Kidney capillary endothelial cell (primary cell): ENCODE results near the gene SDK2.
A peak's percentile ranks its signal among the peaks of the same experiment; 100 is the strongest.

Experiments used
- DNase-seq: peaks from one replicate; pipeline ENCODE4 v3.0.0-alpha.2; 2018; ENCODE audit warnings: low spot score

SDK2 gene

DNA sequence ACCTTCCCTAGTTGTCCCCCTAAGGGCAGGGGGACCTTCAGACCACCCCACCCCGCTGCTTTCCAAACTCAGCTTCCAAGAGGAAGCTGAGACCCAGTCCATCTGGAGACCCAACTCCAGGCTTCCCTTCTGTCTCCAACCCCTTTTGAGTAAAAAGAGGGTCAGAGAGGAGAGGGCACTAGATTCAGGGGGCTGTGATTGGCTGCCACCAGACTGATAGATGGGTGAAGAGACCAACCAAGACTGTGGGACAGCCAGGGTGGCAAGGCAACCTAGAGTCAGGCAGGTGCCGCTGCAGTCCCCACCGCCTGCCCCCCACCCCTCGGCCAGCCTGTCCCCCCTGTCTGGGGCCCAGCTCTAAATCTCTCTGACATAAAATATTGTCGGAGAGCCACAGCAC lies 92.5 kb downstream of the SDK2 start:
- no peak for DNase-seq

DNA sequence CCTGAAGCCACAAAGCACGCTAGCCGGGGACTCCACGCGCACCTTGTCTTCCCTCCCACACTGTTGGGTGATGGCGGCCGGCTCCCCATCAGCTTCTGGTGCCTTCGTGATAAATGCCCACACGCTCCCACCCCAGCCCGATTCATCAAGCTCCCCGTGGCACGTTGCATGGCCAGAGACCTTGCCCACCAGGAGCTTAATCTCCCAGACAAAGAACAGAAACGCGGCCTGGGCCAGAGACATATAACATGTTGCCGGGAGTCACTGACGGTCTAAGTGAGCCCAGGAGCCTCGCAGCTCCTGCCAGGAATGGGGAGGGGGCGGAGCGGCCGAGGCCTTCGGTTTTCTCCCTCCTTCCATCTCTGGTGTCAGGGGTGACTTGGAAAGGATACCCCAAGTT lies 93.1 kb downstream of the SDK2 start:
- DNase-seq = no peak

DNA sequence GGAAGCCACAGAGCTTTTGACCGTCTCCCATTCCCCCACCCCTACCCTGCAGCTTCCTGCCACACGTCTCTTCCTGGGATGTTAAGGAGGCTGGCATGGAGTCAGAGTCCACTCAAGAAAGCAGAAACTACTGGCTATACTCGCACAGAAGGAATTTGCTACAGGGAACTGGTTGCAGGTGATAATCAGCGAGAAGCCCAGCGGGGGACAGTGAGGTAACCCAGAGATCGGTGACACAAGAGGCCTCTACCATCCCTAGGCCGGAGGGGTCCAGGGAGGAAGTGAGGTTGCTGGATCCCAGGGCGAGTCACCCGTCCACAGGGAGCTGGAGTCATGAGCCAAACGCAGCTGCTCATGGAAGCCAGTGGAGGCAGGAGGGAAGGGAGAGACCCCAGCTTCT lies 93.7 kb downstream of the SDK2 start:
- DNase-seq = no peak

DNA sequence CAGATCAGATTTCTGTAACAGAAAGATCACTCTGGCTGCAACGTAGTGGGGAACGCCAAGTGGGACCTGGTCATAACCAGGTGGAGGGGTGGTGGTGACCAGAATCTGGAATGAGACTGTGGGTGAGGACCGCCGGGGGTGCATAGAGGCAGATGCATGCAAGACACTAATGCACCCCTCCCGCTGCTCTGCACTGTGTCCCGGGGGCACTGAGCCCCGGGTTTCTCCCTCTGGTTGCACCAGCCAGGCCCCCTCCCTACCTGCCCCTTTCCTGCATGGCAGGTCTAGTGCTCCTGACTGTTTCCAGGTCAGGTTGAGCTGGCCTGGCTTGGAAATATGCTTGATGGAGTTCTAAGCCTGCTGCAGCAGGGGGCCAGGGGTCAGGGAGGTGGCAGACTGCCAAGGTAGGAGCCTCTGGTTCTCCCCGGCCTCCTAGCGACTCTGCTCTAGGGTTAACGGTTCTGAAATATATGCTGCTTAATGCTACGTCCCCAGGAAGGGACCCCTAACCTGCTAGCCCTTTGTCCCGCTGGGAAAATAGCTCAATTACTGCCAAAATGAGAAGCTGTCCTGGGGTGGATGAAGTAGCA lies 94.3 kb downstream of the SDK2 start:
- DNase-seq = no peak

DNA sequence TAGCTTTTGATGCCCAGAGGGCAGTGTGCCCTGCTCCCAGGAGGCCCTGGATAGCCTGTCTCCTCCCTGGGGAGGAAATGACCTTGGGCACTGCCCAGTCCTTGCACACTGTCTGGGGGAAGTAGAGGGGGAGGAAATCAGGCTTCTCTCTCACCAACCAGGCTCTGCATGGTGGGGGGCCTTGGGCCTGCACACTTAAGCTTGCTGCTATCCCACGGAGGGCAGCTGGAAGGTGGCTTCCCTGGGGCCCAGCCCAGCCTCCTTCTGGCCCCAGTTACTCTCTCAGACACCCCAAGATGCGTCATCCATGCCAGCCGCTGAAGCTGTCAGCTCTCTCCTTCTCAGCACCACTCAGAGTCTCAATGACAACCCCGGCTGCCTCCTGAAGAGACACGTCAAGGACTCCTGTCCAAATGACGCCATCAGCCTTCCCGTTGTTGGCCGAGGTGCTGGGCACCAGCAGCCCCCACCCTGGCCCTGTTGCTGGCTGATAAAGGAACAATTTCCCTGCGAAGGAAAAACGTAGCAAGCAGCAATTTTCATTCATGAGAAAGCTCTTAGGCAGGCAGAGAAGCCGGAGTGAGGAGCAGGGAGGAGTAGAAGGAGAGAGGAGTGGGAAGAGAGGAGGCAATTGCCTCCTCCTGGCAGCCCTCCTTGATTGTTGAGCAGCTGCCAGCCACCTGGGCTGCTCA lies 95.5 kb downstream of the SDK2 start:
- no peak for DNase-seq

DNA sequence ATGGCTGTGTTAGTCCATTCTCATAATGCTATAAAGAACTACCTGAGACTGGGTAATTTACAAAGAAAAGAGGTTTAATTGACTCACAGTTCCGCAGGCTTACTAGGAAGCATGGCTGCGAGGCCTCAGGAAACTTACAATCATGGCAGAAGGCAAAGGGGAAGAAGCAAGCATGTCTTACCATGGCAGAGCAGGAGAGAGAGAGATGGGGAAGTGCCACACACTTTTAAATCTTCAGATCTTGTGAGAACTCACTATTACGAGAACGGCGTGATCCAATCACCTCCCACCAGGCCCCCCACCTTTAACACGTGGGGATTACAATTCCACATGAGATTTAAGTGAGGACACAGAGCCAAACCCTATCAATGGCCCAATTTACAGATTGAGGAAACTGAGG lies 96.5 kb downstream of the SDK2 start:
- DNase-seq = no peak

DNA sequence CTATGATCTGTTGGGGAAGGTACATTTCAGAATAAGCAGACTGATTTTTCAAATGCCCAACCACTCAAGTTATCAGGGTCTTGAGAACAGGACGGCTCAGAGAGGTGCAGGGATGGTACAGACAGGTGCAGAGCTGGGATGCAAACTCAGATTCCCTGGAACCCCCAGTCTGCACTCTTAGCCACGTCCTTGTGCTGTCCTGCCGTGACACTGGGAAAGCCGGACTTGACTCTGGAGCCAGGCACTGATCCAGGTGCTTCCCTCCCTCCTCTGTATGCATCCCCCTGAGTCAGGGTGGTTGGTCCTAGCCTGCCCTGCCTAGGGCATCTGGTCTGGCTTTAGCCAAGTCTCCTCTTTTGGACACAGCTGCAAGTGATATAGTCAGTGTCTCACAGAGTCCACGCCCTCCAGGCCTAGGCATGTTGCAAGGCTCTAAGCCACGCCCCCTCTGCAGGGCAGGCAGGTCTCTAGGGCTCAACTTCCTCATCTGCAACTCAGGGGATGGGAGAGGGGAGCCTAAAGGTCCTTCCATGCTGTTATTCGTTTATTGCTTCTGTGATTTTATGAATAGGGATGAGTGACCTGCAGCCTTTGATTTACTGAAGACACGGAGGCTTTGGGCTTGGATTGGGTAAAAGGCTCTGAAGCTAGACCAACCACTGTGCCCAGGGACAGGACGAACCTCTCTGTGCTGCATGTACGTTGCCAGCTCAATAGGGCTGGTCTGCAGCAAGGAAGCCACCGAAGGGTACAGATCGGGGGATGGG lies 97.3 kb downstream of the SDK2 start:
- DNase-seq = no peak

DNA sequence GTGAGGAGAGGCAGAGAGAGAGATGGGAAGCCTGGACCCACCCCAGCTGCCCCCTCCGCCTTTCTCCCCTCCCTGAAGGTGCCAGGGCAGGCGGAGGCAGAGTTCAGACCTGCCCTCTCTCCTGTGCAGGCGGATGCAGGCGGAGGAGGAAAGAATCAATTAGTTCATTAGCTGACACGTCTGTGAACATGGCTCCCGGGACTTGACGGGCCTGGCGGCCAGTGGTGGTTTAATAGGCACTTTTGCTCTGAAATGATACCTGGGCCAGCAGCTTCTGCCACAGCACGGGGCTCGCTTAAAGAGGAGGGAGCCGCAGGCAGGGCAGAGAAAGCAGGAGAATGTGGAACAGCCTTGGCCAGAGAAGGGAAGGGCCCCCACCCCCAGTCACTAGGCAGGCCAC lies 98.1 kb downstream of the SDK2 start:
- DNase-seq = no peak

DNA sequence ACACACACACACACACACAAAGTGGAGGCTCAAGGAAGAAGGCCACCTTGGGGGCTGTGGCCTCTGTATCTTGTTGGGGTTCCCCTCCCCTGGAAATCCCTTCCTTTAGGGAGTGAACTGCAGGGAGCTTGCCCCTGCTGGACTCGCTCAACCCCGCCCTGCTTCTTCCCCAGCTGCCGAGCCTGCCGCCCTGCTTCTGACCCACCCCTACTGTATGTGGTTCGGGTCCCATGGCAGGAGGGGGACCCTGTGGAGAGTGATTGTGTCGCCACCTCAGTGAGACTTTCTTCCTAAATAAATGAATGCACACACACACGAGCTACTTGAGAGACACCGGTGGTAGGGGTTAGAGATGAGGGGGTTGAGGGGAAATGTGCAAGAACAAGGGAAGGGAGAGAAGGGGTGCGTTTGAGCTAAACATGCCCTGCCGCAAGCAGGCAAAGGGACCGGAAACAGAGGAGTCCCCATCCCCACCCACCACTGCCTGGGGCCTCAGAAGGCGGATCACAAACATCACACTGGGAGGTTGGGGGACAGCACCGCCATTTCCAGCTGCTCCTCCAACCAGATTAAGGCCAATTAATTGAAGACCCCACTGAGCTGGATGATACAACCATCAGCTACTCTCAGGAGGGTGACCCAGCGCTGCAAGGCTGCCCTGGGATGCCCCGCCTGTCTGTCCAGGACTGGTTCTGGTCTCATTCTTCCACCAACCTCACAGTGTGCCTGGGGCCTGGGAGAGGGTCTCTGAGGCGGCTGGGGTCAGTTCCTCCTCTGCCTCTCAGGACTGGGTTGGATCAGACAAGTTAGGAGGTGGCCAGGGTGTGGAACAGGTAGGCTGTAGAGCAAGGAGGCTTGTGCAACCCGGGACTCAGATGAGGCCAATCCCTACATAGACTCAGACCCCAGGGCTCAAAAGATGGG lies 98.9 kb downstream of the SDK2 start:
- DNase-seq = no peak

DNA sequence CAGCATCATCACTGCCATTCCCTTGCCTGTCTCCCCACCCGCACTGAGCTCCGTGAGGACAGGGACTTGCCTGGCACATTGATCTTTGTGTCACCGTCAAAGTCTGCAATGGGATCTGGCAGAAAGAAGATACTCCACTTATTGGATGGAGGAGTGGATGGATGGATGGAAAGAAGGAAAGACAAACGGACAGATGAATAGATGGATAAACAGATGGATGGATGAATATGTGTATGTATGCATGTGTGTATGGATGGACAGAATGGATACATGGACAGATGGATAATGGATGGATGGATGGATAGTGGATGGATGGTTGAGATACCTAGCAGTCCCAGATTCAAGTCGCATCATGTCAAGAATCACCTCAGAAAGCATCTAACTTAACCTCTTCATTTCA lies 99.9 kb downstream of the SDK2 start:
- DNase-seq = no peak

DNA sequence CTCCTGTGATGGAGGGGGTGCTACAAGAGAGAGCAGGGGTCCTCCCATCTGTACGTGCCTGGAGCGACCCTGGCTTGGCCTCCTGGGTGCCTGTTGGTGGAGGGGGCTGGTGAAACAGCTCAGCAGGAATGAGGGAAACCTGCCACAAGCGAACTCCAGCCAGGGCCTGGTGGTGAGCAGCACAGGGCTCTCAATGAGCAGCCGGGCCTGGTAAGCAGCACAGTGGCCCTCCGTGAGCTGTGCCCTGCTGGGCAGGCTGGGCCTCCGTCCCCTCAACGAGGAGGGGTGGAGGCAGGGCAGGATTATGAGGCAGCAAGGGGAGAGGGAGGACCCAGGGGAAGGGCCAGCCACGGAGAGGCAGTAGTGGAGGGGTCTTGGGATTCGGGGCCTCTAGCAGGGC lies 101.9 kb downstream of the SDK2 start:
- DNase-seq = no peak

DNA sequence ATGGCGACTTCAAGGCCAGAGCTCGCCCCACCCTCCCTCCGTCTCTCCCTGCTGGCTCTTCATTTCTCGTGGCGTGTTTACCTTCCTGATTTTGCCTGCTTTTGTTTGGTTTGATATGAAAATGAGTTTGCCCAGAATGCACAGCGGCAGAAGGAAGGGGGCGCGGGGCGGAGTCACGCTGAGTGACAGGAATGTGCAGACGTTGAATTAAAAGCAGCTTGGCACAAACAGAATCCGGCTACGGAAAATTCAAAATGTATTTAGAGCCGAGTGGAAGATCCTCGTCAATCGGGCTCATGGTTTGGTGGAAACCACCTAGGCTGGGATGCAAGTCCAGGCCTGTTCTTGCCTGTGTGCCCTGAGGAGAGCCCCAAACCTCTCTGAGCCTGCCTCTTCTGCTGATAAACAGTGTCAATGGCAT lies 102.7 kb downstream of the SDK2 start:
- no peak for DNase-seq

DNA sequence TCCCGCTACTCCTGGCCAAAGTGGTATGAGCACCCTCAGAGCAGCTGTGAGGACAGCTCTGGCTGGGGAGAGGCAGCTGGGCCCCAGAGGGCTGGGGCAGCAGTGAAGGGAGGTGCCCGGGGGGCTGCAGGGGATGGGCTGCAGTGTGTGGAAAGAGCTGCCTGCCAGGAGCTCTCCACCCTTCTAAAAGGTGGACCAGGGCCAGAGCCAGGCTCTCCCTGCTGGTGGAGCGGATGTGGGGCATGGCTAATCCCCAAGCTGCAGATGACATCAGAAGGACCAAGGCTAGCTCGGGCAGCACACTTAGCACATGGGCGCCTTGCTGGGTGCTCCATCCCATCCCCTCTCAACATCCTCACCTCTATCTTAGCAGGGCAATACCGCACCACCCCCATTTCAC lies 103.1 kb downstream of the SDK2 start:
- DNase-seq = no peak

DNA sequence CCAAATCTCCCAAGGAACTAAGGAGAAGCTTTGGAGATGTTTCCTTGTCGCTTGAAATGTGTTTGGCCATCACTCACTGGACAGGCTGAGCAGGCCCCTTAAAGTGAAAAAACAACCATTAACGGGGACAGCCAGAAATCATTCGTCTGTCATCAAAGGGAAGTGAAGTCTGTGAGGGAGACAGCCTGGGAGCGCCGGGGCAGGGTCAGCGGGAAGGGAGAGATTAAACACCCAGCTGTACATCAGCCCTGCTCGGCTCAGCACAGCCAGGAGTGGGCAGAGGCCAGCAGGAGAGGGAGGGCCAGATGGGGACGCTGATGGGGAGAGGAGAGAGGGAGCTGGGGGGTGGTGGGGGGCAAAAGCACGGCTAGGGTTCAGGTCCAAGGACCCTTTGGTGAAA lies 105.1 kb downstream of the SDK2 start:
- DNase-seq = no peak

DNA sequence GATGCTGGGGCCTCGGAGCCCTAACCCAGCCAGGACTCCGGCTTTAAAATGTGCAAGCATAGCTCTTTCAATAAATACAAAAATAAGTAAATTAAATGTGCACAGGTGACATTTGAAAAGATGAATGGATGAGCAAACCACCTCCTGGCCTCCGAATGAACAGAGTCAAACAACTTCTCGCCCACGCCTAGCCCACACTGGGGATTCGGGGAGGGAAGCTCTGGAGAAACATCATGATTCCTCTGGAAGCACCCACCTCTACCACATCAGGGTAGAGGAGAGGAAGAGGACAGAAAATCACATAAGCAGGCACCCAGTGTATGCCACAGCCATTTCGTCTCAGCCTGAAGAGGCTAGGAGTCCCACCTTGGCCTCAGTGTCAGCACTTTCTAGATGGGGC lies 105.8 kb downstream of the SDK2 start:
- DNase-seq = no peak

DNA sequence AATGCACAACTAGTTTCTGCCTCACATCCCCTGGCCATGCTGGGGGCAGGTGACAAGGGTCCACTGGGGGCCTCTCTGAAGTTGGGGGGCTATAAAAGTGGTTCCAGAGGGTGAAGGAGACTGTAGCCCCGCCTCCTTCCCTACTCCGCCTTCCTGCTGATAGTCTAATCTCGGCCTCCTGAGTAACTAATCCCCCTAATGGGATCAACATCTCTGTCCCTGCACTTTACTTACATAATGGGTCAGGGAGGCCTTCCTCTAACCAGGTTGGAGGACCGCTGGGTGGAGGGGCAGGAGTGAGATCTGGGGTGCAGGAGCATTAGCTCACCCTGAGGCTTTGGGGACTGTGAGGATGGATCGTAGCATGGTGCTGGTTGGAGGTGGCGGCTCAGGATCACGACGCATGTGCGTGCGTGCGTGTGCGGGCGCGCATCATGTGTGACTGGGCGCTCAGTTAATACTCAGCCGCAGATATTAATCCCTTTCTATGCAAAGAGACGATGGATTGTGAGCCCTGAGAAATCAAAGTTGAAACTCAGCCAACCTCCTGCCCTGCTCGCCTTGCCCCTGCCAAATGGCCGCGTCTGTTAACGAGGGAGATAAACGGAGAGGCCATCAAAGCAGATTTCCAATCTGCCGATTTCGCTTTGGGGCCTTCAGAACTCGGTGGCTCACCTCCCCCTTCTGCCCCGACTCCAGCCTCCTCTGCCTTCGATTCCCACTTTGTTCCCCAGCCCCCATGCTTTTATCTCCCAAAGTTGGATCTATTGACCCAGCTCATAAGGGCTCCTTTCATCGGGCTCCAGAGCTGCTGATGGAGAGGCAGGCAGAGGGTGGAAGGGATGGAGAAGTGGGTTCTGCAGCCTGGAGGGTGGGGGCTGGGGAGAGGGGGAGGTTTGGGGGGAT lies 107.3 kb downstream of the SDK2 start:
- DNase-seq = no peak

DNA sequence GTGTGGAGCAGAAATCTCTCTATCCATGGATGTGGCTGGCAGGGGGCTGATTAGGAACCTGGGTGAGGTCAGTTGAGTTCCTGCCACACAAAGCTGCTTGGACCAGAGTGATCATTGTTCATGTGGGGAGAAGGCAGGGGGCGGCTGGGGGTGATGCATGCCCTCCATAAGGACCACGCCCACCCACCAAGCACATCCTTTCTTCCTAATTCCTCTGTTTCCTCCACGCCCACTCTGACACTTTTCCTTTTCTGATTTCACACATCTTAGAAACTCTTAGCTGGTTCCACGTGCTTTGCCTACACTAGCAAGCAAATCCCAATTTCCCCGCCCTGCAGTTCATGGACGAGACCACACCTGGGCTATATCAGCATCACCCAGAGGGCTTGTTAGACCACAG lies 108.5 kb downstream of the SDK2 start:
- DNase-seq = no peak

DNA sequence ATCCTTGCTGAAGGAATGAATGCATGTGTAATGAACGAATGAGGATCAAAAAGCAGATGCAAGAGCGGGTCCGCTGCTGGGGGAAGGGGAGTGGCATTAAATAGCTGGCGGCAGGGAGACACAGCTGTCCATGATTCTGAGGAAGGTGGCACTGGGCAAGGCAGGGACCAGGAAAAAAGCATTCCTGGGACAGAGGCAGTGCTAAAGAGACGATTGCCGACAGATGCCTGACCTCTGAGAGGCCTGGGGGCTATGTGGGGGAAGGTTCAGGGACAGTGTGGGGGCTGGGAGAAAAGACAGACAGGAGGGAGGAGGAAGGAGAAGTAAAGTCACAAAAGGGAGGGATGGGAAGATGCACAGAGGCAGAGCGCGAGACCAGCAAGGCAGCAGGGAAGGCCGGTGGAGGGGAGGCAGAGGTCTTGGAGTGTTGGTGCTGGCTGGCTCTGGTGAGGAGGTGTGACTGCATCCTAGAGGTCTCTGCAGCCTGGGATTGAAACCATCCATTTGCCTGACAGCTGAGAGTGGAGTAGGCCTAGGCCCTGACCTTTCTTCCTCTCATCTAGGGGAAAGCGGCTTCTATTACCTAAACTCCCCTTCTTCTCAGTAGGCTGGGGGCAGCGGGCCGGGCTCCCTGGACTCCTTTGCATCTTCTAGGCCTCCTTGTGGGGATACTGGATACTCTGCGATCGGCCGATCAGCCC lies 109.9 kb downstream of the SDK2 start:
- no peak for DNase-seq

DNA sequence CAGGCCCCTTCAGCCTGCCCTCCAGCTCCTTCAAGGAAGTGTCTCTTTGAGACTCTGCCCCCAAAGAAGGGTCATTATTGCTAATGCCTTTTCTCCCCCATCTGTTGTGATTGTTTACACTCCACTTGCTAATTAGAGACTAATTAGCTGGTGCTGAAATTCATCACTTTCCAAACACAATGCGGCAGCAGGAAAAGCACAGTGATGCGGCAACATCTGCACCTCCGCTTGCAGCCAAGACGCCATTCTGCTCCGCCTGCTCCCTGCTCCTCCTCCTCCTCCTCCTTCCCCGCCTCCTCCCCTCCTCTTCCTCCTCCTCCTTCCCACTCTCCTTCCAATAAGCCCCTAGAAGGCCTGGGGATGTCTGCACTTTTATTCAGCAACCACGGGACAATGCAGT lies 110.5 kb downstream of the SDK2 start:
- no peak for DNase-seq

DNA sequence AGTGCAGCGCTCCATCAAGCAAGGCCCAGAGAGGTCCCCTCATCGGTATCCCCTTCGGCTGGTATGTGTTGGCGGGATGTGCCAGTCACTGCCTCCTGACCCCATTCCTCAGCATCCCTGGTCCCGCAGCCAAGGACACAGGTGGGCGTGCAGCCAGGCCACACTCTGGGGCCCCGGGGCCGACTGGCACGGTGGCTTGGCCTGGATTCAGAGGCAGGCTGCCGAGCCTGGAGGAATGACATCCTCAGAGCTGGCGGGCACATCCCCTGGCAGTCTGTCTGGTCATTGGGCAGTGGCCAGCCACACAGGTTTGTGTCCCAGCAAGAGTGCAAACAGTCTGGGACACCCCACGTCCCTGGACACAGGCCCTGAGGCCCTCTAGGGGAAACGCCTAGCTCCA lies 111.1 kb downstream of the SDK2 start:
- no peak for DNase-seq

DNA sequence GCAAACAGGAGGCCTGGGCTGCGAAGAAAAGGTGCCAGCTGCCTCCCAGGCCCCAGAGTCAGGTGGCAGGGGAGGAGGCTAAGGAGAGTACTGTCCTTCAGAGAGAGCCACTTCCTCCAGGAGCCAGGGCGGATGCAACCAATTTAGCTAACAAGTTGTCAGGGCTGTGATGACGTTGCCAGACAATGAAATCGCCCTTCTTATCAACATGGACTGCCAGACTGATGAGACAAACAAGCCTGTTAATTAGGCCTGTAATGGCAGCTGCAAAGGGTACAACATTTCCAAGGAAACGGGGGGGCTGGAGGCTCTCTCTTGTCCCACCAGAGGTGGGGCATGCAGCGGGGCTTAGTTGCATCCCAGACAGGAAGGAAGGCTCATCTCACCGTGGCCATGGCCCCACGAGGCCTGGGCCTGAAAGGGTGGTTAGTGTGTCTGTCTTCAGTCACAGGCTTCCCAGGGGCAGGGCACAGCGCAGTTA lies 111.8 kb downstream of the SDK2 start:
- peak; percentile 4 for DNase-seq
